Choroid plexus epithelial cell (primary cell): ENCODE data around the gene SLC9A8.

Source experiments
- DNase-seq: peaks from one replicate; pipeline ENCODE4 v3.0.0-alpha.2; 2010; ENCODE audit warnings: low read depth
- H3K4me3 ChIP-seq: 2 replicates; pipeline ENCODE4 v1.5.1; 2011; ENCODE audit warnings: low read depth, mild to moderate bottlenecking, control low read depth, low read length, moderate library complexity
- TF ChIP-seq, protein P1 (sequence below): conservative IDR thresholded peaks from 2 replicates; pipeline ENCODE4 v1.5.1; 2011; ENCODE audit warnings: low read depth, mild to moderate bottlenecking, control low read depth, inconsistent platforms, low read length, moderate library complexity

The SLC9A8 gene

DNA sequence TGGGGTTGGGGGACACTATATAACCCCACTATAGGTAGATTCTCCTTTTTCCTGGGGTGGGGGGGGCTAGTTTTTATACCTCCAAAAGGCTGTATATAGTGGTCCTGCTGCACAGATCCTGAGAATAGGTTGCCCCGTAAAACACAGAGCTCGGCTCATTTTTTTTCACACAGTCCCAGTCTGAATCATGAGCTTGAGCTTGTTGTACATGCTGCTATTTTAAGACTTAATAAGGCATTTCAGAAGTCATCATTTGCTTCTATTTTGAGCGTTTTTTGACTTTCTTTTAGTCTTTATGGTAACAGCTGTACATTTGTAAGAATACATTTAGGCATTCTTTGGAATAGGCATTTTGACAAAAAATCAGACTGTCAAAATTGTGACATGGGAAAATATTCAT is 30.5 kb downstream of the SLC9A8 start:
- TF ChIP-seq, protein P1, sequence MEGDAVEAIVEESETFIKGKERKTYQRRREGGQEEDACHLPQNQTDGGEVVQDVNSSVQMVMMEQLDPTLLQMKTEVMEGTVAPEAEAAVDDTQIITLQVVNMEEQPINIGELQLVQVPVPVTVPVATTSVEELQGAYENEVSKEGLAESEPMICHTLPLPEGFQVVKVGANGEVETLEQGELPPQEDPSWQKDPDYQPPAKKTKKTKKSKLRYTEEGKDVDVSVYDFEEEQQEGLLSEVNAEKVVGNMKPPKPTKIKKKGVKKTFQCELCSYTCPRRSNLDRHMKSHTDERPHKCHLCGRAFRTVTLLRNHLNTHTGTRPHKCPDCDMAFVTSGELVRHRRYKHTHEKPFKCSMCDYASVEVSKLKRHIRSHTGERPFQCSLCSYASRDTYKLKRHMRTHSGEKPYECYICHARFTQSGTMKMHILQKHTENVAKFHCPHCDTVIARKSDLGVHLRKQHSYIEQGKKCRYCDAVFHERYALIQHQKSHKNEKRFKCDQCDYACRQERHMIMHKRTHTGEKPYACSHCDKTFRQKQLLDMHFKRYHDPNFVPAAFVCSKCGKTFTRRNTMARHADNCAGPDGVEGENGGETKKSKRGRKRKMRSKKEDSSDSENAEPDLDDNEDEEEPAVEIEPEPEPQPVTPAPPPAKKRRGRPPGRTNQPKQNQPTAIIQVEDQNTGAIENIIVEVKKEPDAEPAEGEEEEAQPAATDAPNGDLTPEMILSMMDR: no peak
- H3K4me3 ChIP-seq: no peak overlapping the region
- no peak for DNase-seq

DNA sequence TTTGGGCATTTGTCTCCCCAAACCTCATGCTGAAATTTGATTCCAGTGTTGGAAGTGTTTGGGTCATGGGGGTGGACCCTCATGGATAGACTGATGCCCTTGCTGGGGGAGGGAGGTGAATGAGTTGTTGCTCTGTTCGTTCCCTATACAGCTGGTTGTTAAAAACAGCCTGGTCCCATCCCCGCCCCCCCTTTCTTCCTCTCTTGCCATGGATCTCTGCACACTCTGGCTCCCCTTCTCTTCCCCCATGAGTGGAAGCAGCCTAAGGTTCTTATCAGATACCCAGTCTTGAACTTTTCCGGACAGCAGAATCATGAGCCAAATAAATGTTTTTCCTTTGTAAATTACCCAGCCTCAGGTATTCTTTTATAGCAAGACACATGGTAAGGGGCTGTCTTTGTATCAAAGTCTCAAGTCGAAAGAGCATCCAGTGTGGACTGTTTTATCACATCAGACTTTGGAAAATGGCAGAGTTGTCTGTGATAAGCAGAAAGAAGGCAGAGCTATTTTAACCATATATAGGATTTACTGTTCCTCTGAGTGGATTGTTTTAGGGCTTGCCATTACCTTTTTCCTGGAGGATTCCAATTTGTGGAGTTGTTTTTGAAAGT is 31.2 kb downstream of the SLC9A8 start:
- no peak overlapping the region for H3K4me3 ChIP-seq
- TF ChIP-seq, protein P1: no peak
- DNase-seq: no peak

DNA sequence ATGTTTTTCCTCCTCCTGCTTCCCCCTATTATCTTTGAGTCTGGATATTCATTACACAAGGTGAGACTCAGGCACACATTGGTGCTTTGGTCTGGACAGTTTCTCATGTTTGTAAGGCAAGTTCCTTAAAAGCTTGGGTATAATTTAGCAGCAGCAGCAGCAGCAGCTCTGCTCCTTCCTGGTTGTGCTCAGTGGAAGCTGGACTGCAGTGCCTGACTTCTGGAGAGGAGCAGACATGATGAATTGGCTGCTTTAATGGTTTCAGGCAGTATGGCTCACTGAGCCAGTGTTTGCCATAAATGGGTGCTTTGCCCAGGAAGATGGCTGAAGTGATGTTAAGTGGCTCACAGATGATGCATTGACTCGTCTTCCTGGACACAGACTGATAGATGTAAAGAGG is 32.4 kb downstream of the SLC9A8 start:
- DNase-seq: no peak
- TF ChIP-seq, protein P1: no peak
- H3K4me3 ChIP-seq: no peak overlapping the region

DNA sequence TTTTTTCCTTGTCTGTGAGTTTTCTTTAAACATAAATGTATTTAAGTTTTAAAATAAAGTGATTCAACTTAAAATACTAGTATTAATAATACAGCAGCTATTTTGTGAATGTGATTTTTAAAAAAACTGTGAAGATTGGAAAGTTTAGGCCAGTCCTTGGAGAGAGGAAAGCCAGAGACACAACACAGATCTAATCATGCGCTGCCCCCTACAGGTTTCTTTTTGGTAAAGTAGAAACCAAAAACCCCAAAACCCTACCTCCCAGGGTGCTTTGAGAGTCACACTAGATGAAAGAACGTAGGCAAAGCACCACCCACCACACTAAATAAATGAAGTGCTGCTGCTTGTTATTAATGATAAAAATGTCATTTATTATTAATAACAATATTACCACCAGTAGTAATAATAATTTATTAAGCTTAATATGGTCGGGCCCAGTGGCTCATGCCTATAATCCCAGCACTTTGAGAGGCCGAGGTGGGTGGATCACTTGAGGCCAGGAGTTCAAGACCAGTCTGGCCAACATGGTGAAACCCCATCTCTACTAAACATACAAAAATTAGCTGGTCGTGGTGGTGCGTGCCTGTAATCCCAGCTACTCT is 33.7 kb downstream of the SLC9A8 start:
- DNase-seq: peak; percentile 79
- TF ChIP-seq, protein P1: peak; percentile 72
- no peak overlapping the region for H3K4me3 ChIP-seq

DNA sequence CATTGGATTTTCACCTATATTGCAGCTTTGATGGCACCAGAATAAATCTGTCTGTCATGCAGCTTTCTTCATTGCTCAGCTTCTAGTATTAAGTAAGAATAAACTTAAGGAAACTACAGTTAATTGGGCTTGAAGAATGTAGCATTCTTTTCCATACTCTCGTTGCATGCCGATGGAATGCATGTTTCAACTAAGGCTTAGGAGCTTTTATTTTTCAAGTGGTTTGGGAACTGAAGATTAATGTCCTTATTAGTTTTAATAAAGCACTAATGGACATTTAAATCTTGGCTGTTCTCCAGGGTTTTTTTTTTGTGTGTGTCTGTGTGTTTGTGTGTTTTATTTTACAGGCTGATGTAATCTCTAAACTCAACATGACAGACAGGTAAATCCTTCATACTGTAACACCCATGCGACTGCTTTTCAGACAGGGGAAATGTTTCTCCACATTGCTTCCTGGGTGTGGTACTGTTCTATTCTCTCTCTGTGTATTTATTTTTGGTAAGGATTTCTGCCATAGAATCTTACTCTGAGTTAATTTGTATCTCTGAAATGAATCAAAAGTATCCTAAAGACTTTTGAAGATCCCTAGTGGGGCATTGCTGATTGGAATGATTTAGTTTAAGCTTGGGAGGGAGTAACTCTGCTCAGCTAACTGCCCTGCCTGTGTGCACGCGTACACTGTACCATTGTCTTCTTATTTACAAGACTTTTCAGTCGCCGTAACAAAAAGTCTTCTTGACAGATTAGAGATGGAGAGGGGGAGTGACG is 38.0 kb downstream of the SLC9A8 start:
- H3K4me3 ChIP-seq: no peak overlapping the region
- TF ChIP-seq, protein P1: no peak
- DNase-seq: no peak

DNA sequence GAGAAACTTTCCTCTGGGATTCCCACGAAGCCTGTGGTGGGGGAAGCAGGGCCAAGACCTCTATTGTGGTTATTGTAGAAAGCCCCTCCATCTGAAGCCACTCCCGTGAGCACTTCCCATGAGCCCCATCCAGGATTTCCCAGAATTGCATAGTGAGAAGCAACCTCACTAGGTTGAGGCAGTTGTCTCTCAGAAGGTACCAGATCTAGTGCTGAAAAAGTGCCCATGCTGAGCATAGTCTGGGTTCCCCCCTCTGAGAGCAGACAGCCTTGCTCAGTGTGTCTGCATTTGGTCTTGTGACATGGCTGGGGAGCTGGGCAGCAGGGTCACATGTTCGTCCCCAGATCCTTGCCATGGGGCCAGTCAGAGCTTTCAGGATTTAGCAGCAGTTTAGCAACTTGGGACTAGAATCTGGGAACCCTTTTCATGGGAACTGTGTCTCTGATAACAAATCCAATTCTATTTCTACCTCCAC is 38.6 kb downstream of the SLC9A8 start:
- H3K4me3 ChIP-seq: no peak overlapping the region
- no peak for DNase-seq
- TF ChIP-seq, protein P1: no peak
